Anterior cingulate cortex (tissue), 58 donors: ENCODE data around the gene FBXO22.
A peak's percentile ranks its signal among the peaks of the same experiment; 100 is the strongest.
"Not testable (repeated sequence)": the region's sequence is repeated elsewhere in the genome, so short reads cannot be mapped to it uniquely, and the experiment has no call there.

ENCODE experiments used
- DNase-seq, 58 donors: peaks; one replicate each; lab custom pipeline; 2025; lab: John Stamatoyannopoulos, UW

The FBXO22 gene

DNA sequence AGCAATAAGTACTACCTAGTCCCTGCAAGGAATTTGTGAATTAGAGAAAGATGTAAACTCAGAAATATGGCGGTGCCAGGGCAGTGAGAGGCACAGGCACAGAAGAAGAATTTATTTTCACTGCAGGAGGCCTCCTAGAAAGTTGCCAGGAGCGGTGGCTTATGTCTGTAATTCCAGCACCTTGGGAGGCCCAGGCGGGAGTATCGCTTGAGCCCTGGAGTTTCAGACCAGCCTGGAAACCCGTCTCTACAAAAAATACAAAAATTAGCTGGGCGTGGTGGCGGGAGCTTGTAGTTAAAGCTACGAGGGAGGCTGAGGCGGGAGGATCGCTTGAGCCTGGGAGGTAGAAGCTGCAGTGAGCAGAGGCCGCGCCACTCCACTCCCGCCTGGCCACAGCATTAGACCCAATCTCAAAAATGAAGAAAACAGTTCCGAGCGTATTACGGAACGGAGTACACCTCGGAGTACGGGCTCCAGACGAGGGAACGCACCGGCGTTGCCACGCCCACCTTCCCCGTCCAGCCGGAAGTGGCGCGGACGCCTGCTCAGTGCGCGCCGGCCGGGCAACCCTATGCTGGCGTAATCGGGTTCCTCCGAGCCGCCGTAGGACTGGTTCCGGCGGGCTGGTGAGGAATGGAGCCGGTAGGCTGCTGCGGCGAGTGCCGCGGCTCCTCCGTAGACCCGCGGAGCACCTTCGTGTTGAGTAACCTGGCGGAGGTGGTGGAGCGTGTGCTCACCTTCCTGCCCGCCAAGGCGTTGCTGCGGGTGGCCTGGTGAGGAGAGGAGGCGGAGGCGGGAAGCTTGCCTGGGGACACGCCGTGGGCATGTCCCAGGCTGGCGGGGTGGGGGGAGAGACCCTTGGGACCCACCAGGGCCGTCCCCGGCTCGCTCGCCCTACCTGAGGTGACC lies at the start of gene FBXO22:
TSS of gene FBXO22 (plus strand) at position 548 of the 909 bp plus-strand sequence. CDS start at position 634, 86 bp downstream.
- peak; percentile 40 to 91 (median 82) for DNase-seq

DNA sequence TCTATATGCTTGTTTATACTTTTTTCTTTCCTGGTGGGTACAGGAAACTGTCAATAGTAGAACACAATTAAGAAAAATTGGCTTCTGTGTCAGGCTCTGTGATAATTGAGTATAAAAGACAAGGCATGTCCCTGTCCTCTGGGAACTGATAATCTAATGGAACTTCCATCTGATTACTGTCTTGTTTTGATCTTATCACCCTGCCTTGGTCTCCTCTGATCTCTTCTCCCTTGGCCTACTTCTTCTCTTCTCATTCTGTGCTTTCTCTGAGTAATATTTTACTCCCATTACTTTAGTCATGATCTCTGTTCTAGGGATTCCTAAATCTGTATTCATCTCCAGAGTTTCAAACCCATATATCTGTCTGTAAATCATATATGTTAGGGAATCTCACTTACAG lies 45.8 kb upstream of the FBXO22 start:
- no peak for DNase-seq

DNA sequence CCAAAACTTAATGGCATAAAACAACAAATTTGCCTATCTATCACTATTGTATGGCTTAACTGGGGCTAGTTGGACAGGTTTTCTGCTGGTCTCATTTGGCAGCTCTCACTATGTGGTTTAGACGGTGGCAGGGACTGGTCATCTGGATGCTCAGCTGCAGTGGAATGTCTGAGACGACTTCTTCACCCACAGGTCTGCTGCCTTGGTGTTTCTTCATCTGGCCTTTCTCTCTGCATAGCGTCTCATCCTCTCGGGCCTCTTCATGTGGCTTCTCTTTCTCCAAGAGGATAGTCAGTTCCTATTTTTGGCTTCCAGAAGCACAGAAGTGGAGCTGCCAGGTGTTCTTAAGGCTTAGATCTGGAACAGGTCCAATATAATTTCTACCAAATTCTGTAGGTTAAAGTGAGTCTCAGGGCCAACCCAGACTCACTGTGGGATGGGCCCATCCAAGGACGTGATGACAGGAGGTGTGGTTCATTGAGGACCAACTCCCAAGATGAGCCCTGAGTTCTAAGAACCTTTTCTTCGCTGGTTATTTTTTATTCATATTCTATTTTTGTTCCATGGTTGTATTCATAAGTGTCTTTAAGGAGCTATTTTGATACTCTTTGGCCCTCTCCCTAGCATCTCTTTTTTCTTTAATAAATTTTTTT lies 41.8 kb upstream of the FBXO22 start:
- no peak for DNase-seq

DNA sequence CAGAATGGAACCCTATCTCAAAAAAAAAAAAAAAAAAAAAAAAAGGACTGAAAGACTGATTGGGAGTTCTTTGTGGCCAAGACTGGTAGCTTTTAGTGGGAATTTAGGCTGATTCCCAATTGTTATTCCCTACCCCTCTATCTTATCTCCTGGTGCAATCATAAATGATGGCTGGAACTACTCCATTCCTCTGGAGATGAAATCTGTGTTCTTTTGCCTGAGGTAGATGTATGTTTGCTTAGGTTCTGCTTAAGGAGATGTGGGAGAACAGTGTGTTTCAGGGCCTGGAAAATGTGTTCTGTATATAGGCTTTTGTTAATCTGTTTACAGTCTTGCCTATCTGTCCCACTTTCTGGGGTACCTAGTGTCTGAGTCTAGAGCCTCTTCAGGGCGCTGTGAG lies 40.9 kb upstream of the FBXO22 start:
- DNase-seq: no peak

DNA sequence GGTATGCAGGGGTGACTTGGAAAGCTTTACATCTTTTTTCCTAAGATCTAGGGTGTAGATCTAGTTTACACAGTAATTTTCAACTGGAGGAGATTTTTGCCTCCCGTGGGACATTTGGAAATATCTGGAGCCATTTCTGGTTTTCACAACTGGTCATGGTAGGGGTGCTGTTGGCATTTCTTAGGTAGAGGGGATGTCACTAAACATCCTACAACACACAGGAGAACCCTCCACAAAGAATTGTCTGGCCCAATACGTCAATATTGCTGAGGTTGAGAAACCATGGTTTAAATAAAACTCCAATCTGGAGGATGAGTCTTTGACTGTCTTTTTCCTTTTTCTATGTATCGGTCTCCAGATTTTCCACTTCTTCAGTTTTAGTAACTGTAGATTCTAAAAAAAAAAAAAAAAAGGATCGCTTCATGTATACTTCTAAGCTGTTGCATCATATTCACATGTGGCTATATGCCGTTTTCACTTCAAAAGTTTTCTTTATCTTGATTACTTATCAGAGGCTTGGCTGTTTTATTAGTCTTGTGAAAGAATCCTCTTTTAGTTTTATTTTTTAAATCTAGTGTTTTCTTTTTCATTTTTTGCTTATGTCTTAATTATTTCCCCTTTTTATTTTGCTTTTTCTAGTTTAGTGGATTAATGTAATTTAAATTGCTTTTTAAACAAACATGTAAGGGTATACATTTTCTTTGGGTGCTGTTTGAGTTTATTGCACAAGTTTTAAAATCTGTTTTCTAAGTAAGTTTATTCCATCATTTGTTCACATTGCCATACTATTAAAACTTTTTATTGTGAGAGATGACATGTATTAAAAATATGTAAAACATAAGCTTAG lies 39.2 kb upstream of the FBXO22 start:
- no peak for DNase-seq

DNA sequence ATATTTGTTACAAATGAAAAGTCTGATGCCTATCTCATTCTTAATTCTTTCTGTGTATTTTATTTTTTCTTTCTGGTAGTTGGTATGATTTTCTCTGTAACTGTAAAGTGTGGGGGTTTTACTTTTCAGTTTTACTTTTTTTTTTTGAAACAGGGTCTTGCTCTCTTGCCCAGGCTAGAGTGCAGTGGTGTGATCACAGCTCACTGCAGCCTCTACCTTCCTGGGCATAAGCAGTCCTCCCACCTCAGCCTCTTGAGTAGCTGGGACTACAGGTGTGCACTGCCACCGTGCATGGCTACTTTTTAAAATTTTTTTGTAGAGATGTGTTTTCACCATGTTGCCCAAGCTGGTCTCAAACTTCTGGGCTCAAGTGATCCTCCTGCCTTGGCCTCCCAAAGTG lies 37.6 kb upstream of the FBXO22 start:
- not testable (repeated sequence) for DNase-seq

DNA sequence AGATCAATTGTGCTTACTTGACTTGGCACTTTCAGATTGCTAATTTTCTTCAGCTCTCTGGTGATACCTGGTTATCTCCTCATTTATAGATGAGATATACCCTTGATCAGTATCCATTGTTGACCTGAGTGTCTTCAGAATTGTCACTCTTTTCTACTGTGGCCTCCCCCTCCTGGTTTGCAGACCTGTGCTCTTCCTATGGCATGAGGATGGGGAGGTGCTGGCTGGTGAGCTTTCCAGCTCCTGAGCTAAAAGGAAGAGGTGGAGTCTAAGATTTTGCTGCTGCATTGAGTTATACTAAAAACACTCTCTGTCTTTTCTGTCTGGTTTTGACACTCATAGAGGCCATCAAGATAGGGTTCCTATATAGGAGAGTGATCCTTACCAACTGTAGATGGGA lies 36.8 kb upstream of the FBXO22 start:
- DNase-seq: no peak

DNA sequence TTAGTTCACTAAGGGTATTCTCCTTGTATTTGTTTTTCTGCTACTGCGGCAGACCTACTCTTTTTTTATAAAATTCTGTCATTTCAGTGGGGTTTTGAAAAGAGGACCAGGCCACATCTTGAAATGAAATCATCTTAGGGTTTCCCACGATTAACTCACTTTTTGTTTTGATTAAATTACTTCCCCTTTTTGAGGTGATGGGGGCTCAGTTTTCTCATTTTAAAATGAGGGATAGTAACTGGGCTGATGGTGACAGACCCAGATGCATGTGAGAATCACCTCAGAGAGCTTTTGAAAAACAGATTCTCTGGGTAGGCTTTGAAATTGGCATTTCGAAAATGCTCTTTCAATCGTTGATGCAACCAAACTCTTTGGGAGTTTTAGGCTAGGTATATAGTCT lies 36.2 kb upstream of the FBXO22 start:
- DNase-seq: no peak

DNA sequence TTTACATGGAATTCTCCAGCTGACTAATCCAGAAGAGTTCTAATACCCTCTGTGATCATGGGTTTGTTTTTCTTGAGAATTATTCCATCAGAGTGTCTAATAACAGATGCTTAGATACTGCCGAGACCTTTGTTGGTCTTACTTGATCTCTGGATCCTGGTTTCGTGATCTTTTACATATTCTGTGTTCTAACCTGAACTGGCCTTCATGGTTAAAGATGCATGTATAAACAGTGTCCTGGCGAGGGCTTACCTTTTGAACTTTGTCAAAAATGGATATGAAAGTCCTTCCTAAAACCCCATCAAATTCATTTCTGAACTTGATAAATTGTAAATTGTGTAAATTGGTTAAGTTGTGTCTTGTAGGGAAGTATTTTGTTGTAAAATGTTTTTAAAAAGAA lies 35.7 kb upstream of the FBXO22 start:
- DNase-seq: no peak

DNA sequence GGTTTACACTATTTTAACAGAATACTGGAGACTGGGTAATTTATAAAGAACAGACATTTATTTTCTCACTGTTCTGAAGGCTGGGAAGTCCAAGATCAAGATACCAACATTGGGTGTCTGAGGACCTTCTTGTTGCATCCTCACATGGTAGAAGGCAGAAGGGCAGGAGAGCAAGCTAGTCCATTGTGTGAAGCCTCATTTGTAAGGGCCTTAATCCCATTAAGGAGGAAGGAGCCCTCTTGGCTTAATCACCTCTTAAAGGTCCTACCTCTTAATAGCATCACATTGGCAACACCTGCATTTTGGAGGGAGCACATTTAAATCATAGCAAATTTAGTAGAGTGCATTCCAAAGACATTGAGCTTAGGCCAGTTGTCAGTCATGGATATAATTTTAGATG lies 34.2 kb upstream of the FBXO22 start:
- DNase-seq: no peak

DNA sequence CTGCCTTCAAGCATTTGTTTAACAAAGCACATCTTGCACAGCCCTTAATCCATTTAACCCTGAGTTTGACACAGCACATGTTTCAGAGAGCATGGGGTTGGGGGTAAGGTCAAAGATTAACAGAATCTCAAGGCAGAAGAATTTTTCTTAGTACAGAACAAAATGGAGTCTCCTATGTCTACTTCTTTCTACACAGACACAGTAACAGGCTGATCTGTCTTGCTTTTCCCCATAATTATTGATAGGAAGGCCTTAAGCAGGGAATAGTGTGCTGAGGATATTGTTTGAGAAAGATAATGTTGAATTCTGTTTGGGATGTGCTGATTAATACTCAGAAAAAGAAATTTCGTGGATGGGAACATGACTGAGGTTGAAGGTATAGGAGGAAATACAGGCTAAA lies 32.1 kb upstream of the FBXO22 start:
- DNase-seq: not testable (repeated sequence)

DNA sequence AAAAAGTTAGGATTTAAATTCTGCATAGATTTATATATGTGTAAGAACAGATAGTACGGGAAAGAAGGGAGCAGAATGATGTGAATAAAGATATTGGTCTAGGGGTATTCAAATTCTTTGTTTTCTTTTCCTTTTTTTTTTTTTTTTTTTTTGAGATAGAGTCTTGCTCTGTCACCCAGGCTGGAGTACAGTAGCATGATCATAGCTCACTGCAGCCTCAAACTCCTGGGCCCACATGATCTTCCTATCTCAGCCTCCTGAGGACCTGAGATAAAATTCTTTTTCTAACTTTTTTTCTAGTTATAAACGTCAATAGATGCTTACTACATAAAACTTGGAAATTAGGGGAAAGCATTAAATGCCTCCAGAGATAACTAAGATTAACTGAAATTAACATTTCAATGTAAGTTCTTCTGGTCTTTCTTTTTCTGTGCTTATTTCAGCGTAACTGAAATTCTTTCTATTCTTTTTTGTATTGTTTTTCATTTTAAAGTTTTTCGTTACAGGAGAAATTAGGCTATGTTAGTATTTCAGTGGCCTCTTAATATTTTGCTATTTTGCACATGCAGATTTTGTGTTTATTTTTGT lies 31.2 kb upstream of the FBXO22 start:
- no peak for DNase-seq

DNA sequence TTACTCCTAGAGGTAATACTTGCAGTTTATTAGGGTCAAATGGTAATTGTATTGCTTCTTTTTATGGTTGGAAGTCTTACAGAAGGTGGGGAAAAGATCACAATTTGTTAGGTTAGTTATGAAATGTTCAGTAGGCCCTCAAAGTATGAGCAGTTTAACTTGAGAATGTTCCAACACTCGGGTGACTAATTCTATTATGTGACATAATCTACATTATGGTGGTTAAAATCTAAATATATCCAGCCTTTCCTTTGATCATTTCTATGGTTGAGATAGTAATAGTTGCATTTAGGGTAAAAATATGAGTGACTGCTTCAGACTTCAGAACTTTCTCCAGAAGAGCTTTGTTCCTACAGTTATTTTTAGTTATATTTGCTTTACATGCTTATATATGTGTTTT lies 19.6 kb upstream of the FBXO22 start:
- DNase-seq: no peak

DNA sequence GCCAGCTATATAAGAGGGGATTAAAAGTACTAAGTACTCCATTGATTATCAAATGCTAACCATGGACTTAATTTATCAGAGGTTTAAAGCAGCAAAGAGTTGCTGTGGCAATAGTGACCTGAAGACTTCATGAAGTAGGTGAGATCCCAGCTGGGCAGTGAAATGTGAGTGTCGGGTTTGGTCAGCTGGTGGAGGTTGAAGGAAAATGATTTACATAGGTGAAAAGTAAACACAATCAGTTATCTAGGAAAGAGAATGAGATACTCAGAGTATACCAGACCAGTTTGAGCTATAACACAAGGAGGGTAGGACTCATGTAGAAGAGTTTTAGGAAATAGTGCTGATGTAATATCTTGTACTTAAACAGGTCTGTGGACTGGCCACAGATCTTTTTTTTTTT lies 16.5 kb upstream of the FBXO22 start:
- no peak for DNase-seq

DNA sequence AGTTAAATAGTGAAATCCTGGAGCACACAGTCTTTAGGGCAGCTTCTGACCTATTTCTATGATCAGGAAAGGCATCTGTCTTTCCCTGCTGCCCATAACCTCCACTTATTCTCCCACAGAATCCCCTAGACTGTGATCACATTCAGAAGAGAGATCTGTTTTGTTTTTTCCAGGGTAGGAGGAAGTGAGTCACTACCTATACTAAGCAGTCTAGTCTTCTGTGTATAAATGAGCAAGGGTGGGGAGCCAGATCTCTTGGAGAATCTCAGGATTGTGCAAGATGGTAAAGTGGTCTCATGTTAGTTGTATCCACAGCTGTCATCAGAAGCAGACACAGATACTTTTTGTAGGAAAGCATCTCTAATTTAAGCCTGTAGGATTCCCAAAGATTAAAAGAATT lies 11.8 kb upstream of the FBXO22 start:
- DNase-seq: no peak

DNA sequence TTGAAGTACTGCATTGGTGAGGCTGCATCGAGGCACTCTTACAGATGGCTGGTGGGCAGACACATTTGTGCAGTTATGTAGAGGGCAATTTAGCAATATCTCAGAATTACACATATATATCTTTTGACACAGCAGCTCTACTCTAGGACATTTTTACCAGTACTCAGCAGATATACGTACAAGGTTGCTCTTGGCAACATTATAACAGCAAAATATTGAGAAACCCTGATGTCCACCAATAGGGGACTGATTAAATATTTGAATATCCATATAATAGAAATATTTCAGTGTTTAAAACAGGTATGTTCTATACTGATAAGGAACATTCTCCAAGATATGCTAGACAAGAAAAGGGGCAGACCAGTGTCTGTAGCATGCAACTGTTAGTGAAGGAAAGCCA lies 7.9 kb upstream of the FBXO22 start:
- peak in 1 of 58 donors; percentile 1 for DNase-seq

DNA sequence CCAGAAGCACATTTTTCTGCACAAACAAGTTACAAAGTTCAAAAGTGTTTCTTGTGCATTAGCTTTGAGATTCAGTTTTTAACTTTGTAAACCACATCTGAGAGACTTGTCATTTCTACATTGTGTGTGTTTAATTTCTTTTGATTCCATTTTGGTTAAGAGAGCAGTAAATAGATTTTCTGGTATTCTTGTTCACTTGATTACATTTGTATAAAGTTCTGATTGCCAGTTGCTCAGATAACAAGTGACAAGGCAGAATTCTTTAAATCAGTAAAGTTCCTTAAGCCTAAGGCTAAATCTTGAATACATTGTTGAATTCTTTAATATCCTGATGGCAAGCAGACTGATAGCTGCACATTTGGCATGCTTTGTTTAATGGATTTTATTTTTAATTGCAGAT lies 3.1 kb upstream of the FBXO22 start:
- DNase-seq: no peak

DNA sequence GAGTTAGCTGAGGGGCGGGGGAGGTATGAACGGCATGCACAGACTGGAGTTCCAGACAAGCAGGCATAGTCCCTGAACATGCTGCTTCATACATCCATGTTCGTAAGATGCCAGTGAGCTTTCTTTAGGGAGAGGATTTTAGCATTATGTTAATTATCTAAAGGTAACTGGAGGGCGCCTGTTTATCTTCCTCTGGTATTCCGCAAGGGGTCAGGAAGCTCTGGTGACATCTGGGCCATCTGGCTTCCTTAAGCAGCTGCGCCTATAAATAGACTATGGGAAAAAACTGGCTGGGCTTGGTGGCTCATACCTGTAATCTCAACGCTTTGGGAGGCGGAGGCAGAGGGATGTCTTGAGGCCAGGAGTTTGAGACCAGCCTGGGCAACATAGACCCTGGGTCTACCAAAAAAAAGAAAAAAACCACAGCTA lies 1.5 kb upstream of the FBXO22 start:
- no peak for DNase-seq

DNA sequence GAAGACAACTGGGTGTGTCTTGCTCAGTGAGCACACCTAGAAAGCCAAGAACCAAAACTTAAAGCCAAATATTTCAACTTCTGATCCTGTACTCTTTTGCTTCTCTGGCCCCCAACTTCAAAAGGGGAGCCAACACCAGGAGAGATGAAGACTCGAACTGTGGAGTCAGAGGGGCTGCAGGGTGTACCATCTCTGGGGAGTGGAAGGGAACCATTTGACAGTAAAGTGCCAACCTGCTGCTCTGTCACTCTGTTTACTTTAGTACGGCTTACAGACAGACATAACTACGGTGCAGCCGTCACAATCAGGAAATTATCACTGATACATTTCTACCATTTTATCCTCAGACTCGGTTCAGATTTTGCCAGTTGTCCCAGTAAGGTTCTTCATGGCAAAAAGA lies 1.6 kb downstream of the FBXO22 start:
- no peak for DNase-seq

DNA sequence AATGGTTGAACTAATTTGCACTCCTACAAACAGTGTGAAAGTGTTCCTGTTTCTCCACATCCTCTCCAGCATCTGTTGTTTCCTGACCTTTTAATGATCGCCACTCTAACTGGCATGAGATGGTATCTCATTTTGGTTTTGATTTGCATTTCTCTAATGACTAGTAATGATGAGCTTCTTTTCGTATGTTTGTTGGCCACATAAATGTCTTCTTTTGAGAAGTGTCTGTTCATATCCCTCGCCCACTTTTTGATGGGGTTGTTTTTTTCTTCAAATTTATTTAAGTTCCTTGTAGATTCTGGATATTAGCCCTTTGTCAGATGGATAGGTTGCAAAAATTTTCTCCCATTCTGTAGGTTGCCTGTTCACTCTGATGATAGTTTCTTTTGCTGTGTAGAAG lies 6.7 kb downstream of the FBXO22 start:
- not testable (repeated sequence) for DNase-seq

DNA sequence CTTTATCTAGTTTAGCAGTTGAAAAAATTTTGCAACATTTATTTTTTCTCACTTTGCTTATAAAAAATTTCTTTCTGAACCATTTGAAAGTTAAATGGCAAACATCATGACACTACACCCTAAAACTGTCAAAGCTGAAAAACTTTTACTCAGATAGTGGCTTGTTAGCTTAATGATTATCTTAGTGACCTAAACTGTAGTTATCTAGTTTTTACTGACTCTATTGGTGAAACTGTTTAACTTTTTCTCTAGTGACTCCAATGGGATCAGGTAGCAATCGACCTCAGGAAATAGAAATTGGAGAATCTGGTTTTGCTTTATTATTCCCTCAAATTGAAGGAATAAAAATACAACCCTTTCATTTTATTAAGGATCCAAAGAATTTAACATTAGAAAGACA lies 13.3 kb downstream of the FBXO22 start:
- no peak for DNase-seq
